SIG-M5 (cell line): ENCODE results near the gene B4GALNT3.
"Not testable (repeated sequence)": the region's sequence is repeated elsewhere in the genome, so short reads cannot be mapped to it uniquely, and the experiment has no call there.

Source experiments
- DNase-seq: peaks from one replicate; lab custom pipeline; 2025; lab: John Stamatoyannopoulos, UW

Gene B4GALNT3

GRCh38 chr12:575129-575502 lies 115.4 kb downstream of the B4GALNT3 start:
- no peak for DNase-seq

GRCh38 chr12:575948-576614 lies 116.3 kb downstream of the B4GALNT3 start:
- DNase-seq = no peak

GRCh38 chr12:576615-577110 lies 116.9 kb downstream of the B4GALNT3 start:
- no peak for DNase-seq

GRCh38 chr12:577994-578747 lies 118.4 kb downstream of the B4GALNT3 start:
- DNase-seq = not testable (repeated sequence)

- DNase-seq = no peak
These were observed 119.1 kb downstream of the B4GALNT3 start for GRCh38 chr12:578748-579419.

GRCh38 chr12:579420-580110 lies 119.8 kb downstream of the B4GALNT3 start:
- no peak for DNase-seq

- no peak for DNase-seq
These were observed 121.1 kb downstream of the B4GALNT3 start for GRCh38 chr12:580813-581212.

GRCh38 chr12:581321-581720 lies 121.6 kb downstream of the B4GALNT3 start:
- DNase-seq = no peak

- DNase-seq = no peak
These were observed 122.0 kb downstream of the B4GALNT3 start for GRCh38 chr12:581746-582145.

- no peak for DNase-seq
These were observed 123.6 kb downstream of the B4GALNT3 start for GRCh38 chr12:583251-583869.

- DNase-seq = no peak
These were observed 125.6 kb downstream of the B4GALNT3 start for GRCh38 chr12:585062-586061.

GRCh38 chr12:586318-587071 lies 126.8 kb downstream of the B4GALNT3 start:
- no peak for DNase-seq

GRCh38 chr12:587132-588023 lies 127.6 kb downstream of the B4GALNT3 start:
- no peak for DNase-seq

- DNase-seq = no peak
These were observed 128.2 kb downstream of the B4GALNT3 start for GRCh38 chr12:588024-588322.

GRCh38 chr12:588646-589045 lies 128.9 kb downstream of the B4GALNT3 start:
- DNase-seq = no peak

- no peak for DNase-seq
These were observed 130.5 kb downstream of the B4GALNT3 start for GRCh38 chr12:590206-590750.

GRCh38 chr12:591167-592023 lies 131.7 kb downstream of the B4GALNT3 start:
- no peak for DNase-seq

- DNase-seq = no peak
These were observed 132.3 kb downstream of the B4GALNT3 start for GRCh38 chr12:592024-592505.
